H1 (cell line): ENCODE measurements around the gene ZNF614. TPM values are rescaled to one million over a fixed set of nuclear protein-coding genes. Genes with fewer than 3 reads are reported as not detected.

Experiments
- CTCF ChIA-PET: fragments of 300-600 bp; sonication (Branson Sonifier 250); formaldehyde crosslinking; loops from one replicate; lab custom pipeline; 2021; ENCODE audit not compliant: partially characterized antibody; lab: Charles Lee
- POLR2A ChIA-PET: fragments of 300-600 bp; sonication (Branson Sonifier 250); formaldehyde crosslinking; loops from one replicate; lab custom pipeline; 2021; ENCODE audit warnings: inconsistent platforms; ENCODE audit not compliant: partially characterized antibody; lab: Charles Lee
- DNase-seq, 2 experiments: peaks; one replicate each; pipeline versions ENCODE4 v3.0.0 to v3.0.0-alpha.2; 2010 to 2022; ENCODE audit warnings: low spot score in 2 of 2, low read depth in 1 of 2, mixed read lengths in 1 of 2
- FAIRE-seq: peaks from 2 replicates; lab custom pipeline; 2011; peaks lifted over from hg19 to GRCh38; lab: Jason Lieb, UNC
- H2AFZ ChIP-seq: 2 replicates; pipeline ENCODE4 v1.8.1; 2012; ENCODE audit warnings: low read length, inconsistent platforms
- H2AK5ac ChIP-seq: 2 replicates; pipeline ENCODE4 v1.6.1; 2013; ENCODE audit warnings: low read depth, low read length
- H2BK120ac ChIP-seq: replicated peaks from 2 replicates; pipeline ENCODE3; 2013; ENCODE audit warnings: low read depth, low read length, inconsistent platforms
- H2BK12ac ChIP-seq: 2 replicates; pipeline ENCODE4 v1.6.1; 2013; ENCODE audit warnings: low read depth, low read length
- H2BK15ac ChIP-seq: 2 replicates; pipeline ENCODE4 v1.6.1; 2013; ENCODE audit warnings: low read length
- H2BK20ac ChIP-seq: 2 replicates; pipeline ENCODE4 v1.6.1; 2013; ENCODE audit warnings: low read length
- H2BK5ac ChIP-seq: 2 replicates; pipeline ENCODE4 v1.6.1; 2013; ENCODE audit warnings: low read depth, low read length
- H3K14ac ChIP-seq: 2 replicates; pipeline ENCODE4 v1.6.1; 2013; ENCODE audit warnings: inconsistent platforms; ENCODE audit not compliant: insufficient read length
- H3K18ac ChIP-seq: 2 replicates; pipeline ENCODE4 v1.6.1; 2013; ENCODE audit warnings: low read length; ENCODE audit errors: extremely low read depth
- H3K23ac ChIP-seq: 2 replicates; pipeline ENCODE4 v1.6.1; 2013; ENCODE audit warnings: inconsistent platforms; ENCODE audit not compliant: insufficient read length
- H3K23me2 ChIP-seq: 2 replicates; pipeline ENCODE4 v1.6.1; 2013; ENCODE audit warnings: low read depth, low read length
- H3K27ac ChIP-seq: 2 replicates; pipeline ENCODE4 v1.6.1; 2011; ENCODE audit warnings: low read depth, low read length, inconsistent platforms
- H3K27me3 ChIP-seq, 4 experiments: replicated peaks in 1 of 4; 1 replicate in 1 of 4; 2 replicates in 3 of 4; pipeline versions ENCODE4 v1.6.1 to v1.8.1; 2011 to 2013; ENCODE audit warnings: low read length in 3 of 4, mild to moderate bottlenecking in 3 of 4, inconsistent platforms in 2 of 4, mixed read lengths in 2 of 4, moderate library complexity in 1 of 4; ENCODE audit not compliant: control insufficient read depth in 3 of 4, insufficient read depth in 3 of 4; ENCODE audit errors: extremely low read depth in 1 of 4
- H3K36me3 ChIP-seq, 4 experiments: 2 replicates each; pipeline versions ENCODE4 v1.6.1 to v1.8.1; 2011 to 2013; ENCODE audit warnings: mild to moderate bottlenecking in 4 of 4, low read length in 3 of 4, moderate library complexity in 2 of 4, control low read depth in 1 of 4, inconsistent platforms in 1 of 4; ENCODE audit not compliant: insufficient read depth in 4 of 4, control insufficient read depth in 2 of 4
- H3K4ac ChIP-seq: replicated peaks from 2 replicates; pipeline ENCODE3; 2013; ENCODE audit warnings: low read length, low read depth, mixed read lengths, inconsistent platforms; ENCODE audit not compliant: insufficient read length
- H3K4me1 ChIP-seq, 4 experiments: replicated peaks in 1 of 4; 1 replicate in 1 of 4; 2 replicates in 3 of 4; pipeline versions ENCODE4 v1.6.1 to v1.8.1; 2011 to 2013; ENCODE audit warnings: low read length in 3 of 4, inconsistent platforms in 2 of 4, mixed read lengths in 1 of 4; ENCODE audit not compliant: insufficient read depth in 4 of 4, control insufficient read depth in 3 of 4
- H3K4me2 ChIP-seq, 2 experiments: 2 replicates each; pipeline versions ENCODE4 v1.6.1 to v1.8.1; 2011 to 2013; ENCODE audit warnings: low read depth in 2 of 2, low read length in 2 of 2, control low read depth in 1 of 2, inconsistent platforms in 1 of 2, mild to moderate bottlenecking in 1 of 2; ENCODE audit not compliant: insufficient read depth in 1 of 2
- H3K4me3 ChIP-seq, 4 experiments: fragments of 200-600, 300-600 bp in 1 of 4; sonication (generic), shearing (Covaris generic), sonication (Bioruptor Twin) in 1 of 4; 2 replicates each; pipeline versions ENCODE4 v1.5.1 to v1.8.1; 2011 to 2016; ENCODE audit warnings: low read length in 4 of 4, low read depth in 3 of 4, control low read depth in 2 of 4, inconsistent platforms in 2 of 4, mild to moderate bottlenecking in 2 of 4, mixed read lengths in 1 of 4, moderate library complexity in 1 of 4; ENCODE audit not compliant: insufficient read depth in 2 of 4; ENCODE audit errors: extremely low read depth in 1 of 4
- H3K56ac ChIP-seq: replicated peaks from 2 replicates; pipeline ENCODE3; 2013; ENCODE audit warnings: low read depth, mild to moderate bottlenecking, mixed read lengths, low read length, inconsistent platforms; ENCODE audit not compliant: insufficient read length
- H3K79me1 ChIP-seq: 2 replicates; pipeline ENCODE4 v1.6.1; 2013; ENCODE audit warnings: low read depth, low read length, control low read depth
- H3K79me2 ChIP-seq, 2 experiments: 2 replicates each; pipeline versions ENCODE4 v1.6.1 to v1.8.1; 2012 to 2013; ENCODE audit warnings: low read length in 2 of 2, mild to moderate bottlenecking in 2 of 2, inconsistent platforms in 1 of 2; ENCODE audit not compliant: insufficient read depth in 2 of 2, control insufficient read depth in 1 of 2
- H3K9ac ChIP-seq, 4 experiments: replicated peaks in 1 of 4; 1 replicate in 1 of 4; 2 replicates in 3 of 4; pipeline versions ENCODE4 v1.6.1 to v1.8.1; 2011 to 2013; ENCODE audit warnings: low read depth in 3 of 4, low read length in 3 of 4, control low read depth in 2 of 4, mild to moderate bottlenecking in 2 of 4, moderate library complexity in 2 of 4, inconsistent platforms in 1 of 4; ENCODE audit errors: extremely low read depth in 1 of 4
- H3K9me3 ChIP-seq, 2 experiments: 2 replicates each; pipeline versions ENCODE4 v1.6.1 to v1.8.1; 2012 to 2013; ENCODE audit warnings: mild to moderate bottlenecking in 2 of 2, moderate library complexity in 2 of 2, control low read depth in 1 of 2, inconsistent platforms in 1 of 2, low read depth in 1 of 2, low read length in 1 of 2, mixed read lengths in 1 of 2; ENCODE audit not compliant: insufficient read depth in 2 of 2
- H4K20me1 ChIP-seq, 2 experiments: replicated peaks in 1 of 2; 2 replicates each; pipeline versions ENCODE3 to v1.8.1; 2011 to 2013; ENCODE audit warnings: inconsistent platforms in 2 of 2, low read length in 2 of 2, mild to moderate bottlenecking in 1 of 2; ENCODE audit not compliant: insufficient read depth in 2 of 2, control insufficient read depth in 1 of 2
- H4K5ac ChIP-seq: 2 replicates; pipeline ENCODE4 v1.6.1; 2013; ENCODE audit warnings: low read length, low read depth, mixed read lengths, inconsistent platforms; ENCODE audit not compliant: insufficient read length
- H4K8ac ChIP-seq: 2 replicates; pipeline ENCODE4 v1.8.0; 2013; ENCODE audit warnings: mild to moderate bottlenecking, moderate library complexity, low read length, inconsistent platforms; ENCODE audit not compliant: insufficient read depth; ENCODE audit errors: extremely low read depth
- H4K91ac ChIP-seq: replicated peaks from 2 replicates; pipeline ENCODE3; 2013; ENCODE audit warnings: low read length, mixed read lengths, inconsistent platforms; ENCODE audit not compliant: insufficient read length
- CBX5 ChIP-seq: fragments of 300-800, 300-1000 bp; sonication (generic); IDR thresholded peaks from 2 replicates; pipeline ENCODE4 v1.7.1; 2016; ENCODE audit warnings: antibody characterized with exemption, low read length, low read depth
- CHD1 ChIP-seq: IDR thresholded peaks from 2 replicates; pipeline ENCODE4 v1.6.1; 2012; ENCODE audit warnings: low read depth, low read length, improper control_type of control experiment
- EP300 ChIP-seq, 2 experiments: IDR thresholded peaks; 1 replicate in 1 of 2; 2 replicates in 1 of 2; pipeline ENCODE4 v1.6.1; 2011 to 2012; ENCODE audit warnings: low read depth in 2 of 2, low read length in 2 of 2, mild to moderate bottlenecking in 2 of 2, borderline replicate concordance in 1 of 2, inconsistent platforms in 1 of 2, moderate library complexity in 1 of 2
- ZNF274 ChIP-seq: IDR thresholded peaks from 2 replicates; pipeline ENCODE4 v1.7.0; 2012; ENCODE audit warnings: low read length, borderline replicate concordance; ENCODE audit errors: extremely low read depth
- WGBS, 2 experiments: shearing (Covaris generic) in 1 of 2; methylation state at CpG; one replicate each; pipeline versions ENCODE4 v1.1.6 to v1.1.7; 2013 to 2015; ENCODE audit warnings: low lambda C conversion rate in 2 of 2, mixed read lengths in 2 of 2, inconsistent platforms in 1 of 2, low coverage in 1 of 2, missing lambda C conversion rate in 1 of 2; ENCODE audit not compliant: insufficient replicate concordance in 2 of 2, insufficient coverage in 1 of 2, insufficient read length in 1 of 2; ENCODE audit errors: extremely low coverage in 1 of 2, missing lambda C conversion rate in 1 of 2; 5-methylcytosine and 5-hydroxymethylcytosine counted together
- polyA plus RNA-seq, 7 experiments: library from polyadenylated mRNA; depleted of rRNA in 3 of 7; stranded (reverse) in 5 of 7; unstranded in 2 of 7; fragments of >200 nt in 5 of 7; fragments of 200-250 nt in 2 of 7; gene quantifications; 1 replicate in 5 of 7; 2 replicates in 1 of 7; 4 replicates in 1 of 7; pipeline versions ENCODE4 v1.2.1 to v1.2.3, GENCODE V29; 2011 to 2013; ENCODE audit warnings: missing spikeins in 2 of 7, mixed read lengths in 2 of 7
- total RNA-seq: library from RNA; stranded (reverse); fragmentation: NEBNext Ultra II Directional; extraction: Animal tissue kit (Norgen Biotek cat#: 25700); gene quantifications from 2 replicates; pipeline ENCODE4 v1.2.1, GENCODE V29; 2021

The ZNF614 gene
- total and polyA plus RNA-seq, 2 of the 8 experiments (the other 6 are each of a cell fraction or from before 2014, with no cell fraction given): 4.7 to 18.7 TPM

GRCh38 chr19:51994048-51994644 lies 34.0 kb downstream of the ZNF614 start:
- Histone ChIP-seq H4K20me1 (no peaks in the 10 kb centered on the region), H2AK5ac (no peak overlapping the region), H3K14ac (no peak overlapping the region), H3K27ac (no peak overlapping the region), H3K9me3 (peaks cover 57 to 68% of the 10 kb centered on the region in 2 experiments), H3K23me2 (no peaks in the 10 kb centered on the region), H3K4ac (no peak overlapping the region), H3K79me2 (no peaks in the 10 kb centered on the region), H3K18ac (no peak overlapping the region), H4K8ac (no peak overlapping the region), H2BK20ac (no peak overlapping the region), H3K27me3 (peaks cover 0 to 1% (median 0%) of the 10 kb centered on the region in 4 experiments; a peak in 3 of 7 replicates), H3K36me3 (peaks cover 11 to 66% (median 38%) of the 10 kb centered on the region in 4 experiments; a peak in 7 of 8 replicates), H3K4me3 (peak overlapping the region in 1 of 4 experiments; percentile 21; a peak in 1 of 8 replicates), H2BK15ac (no peak overlapping the region), H2AFZ (no peak overlapping the region), H3K56ac (no peak overlapping the region), H4K91ac (no peak overlapping the region), H3K4me2 (no peak overlapping the region), H2BK5ac (no peak overlapping the region), H2BK120ac (no peak overlapping the region), H3K9ac (no peak overlapping the region), H3K79me1 (no peaks in the 10 kb centered on the region), H3K4me1 (no peaks in the 10 kb centered on the region), H2BK12ac (no peak overlapping the region), H3K23ac (no peak overlapping the region), H4K5ac (no peak overlapping the region)
- ChIA-PET CTCF (interaction anchor here (1.8 kb wide), 1 partner anchor 15 kb away, joined by 3 read pairs; no protein-coding TSS in a partner anchor), POLR2A (no interaction called here)
- 92% methylated on average over 2 of the region's 2 CpGs; no CpG with 5 or more reads in 1 of the 2 experiments for WGBS, 2 experiments
- DNase-seq: no peak
- peak; percentile 91 for TF ChIP-seq ZNF274
- no peak for TF ChIP-seq EP300 (IDR thresholded peaks at IDR 0.05; ENCODE audit: borderline replicate concordance in 1 of 2, low read depth in 2 of 2, low read length in 2 of 2)
- peak; percentile 91; the same call in 1 of the 2 replicates for TF ChIP-seq CBX5
- TF ChIP-seq CHD1: no peak
- FAIRE-seq: no peak
